Fibroblast of skin of right biceps (primary cell): ENCODE measurements around the gene POM121C.
"Not testable (repeated sequence)": the region's sequence is repeated elsewhere in the genome, so short reads cannot be mapped to it uniquely, and the experiment has no call there.

ENCODE experiments used
- DNase-seq: peaks from one replicate; pipeline ENCODE4 v3.0.0-alpha.2; 2013

The POM121C gene

DNA sequence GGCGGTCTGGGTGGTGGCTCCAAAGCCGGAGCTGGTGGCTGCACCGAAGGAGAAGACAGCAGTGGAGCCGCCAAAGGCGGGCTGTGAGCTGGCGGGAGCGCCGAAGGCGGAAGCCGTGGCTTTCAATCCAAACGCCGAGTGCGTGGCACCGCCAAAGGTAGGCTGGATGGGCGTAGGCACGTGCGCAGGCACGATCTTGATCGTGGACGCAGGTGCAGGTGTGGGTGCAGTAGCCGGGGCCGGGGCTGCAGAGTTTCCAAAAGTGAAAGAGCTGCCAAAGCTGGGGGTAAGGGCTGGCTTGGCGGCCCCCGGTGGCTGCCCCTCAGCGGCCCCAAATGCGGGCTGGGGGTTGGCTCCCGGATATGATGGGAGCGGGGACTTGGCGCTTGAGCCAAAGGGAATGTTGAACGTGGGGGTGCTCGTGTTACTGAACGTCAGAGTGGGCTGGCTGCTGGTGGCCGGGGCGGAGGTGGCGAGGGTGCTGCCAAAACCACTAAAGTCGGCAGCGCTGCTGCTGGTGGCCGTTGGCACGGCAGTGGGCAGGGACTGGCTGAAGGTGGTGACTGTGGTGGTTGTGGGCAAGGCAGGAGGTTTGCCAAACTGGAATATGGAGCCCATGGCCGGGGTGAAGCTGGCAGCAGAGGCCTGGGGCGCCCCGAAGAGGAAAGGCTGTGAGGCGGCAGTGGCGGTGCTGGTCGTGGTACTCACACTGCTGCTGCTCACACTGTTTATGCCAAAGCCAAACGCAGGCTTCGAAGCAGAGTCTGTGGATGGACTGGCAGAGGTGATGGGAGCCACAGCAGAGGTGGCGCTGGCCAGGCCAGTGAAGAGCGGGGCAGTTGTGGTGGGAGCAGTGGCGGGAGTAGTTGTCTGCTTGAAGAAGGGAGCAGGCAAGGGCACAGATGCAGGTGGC, 64.0 kb downstream of the POM121C start:
- DNase-seq = not testable (repeated sequence)

DNA sequence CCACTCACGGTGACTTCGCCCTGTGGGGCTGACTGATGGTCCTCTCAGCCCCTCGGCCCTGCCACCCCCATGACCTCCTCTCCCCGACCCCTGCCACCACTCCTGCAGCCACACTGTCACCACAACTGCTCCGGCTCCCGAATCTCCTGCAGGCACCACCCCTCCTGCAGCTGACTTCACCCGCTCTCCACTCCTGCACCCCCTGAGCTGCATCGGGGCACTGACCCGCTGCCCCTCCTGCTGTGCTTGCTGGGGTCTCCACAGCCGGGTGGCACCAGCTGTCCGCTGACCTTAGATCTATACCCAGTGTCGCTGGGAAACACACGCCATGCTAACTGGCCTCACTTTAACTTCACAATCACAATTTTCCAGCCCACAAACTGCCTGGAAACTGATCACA, 65.9 kb downstream of the POM121C start:
- not testable (repeated sequence) for DNase-seq

DNA sequence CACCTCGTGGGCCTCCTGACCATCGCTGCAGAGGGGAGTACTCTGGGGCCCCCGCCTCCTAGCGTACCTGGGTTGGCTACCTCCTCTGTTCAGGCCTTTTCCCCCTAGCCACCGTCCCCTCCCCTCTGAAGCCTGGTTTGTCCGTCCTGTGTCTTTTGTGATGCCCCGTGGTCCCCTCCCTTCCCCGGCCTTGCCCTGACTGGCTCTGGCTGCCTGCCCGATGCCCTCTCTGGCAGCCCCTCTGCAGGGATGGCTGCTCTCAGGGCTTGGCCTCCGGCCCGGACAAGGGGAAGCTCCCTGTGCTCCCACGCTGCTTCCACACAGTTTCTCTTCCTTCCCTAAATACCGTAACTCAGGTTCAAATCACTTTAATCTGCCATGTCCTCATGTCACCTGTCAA, 66.4 kb downstream of the POM121C start:
- DNase-seq = not testable (repeated sequence)

DNA sequence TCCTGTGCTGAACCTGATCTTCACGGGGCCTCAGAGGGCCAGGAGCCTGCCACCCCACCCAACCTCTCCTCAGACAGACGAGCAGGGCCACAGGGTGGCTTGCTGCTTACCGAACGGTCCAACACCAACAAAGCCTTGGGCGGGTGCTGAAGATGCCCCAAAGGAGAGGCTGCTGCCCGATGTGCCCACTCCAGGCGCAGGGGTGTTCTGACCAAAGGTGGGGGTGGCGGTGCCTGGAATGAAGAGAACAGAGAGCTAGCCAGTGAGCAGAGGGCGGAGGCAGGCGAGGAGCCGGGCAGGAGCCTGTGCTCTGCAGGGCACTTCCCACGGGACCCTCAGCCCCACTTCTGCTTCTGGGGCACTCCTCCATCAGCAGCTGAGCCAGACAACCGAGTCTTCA, 66.9 kb downstream of the POM121C start:
- DNase-seq = not testable (repeated sequence)

DNA sequence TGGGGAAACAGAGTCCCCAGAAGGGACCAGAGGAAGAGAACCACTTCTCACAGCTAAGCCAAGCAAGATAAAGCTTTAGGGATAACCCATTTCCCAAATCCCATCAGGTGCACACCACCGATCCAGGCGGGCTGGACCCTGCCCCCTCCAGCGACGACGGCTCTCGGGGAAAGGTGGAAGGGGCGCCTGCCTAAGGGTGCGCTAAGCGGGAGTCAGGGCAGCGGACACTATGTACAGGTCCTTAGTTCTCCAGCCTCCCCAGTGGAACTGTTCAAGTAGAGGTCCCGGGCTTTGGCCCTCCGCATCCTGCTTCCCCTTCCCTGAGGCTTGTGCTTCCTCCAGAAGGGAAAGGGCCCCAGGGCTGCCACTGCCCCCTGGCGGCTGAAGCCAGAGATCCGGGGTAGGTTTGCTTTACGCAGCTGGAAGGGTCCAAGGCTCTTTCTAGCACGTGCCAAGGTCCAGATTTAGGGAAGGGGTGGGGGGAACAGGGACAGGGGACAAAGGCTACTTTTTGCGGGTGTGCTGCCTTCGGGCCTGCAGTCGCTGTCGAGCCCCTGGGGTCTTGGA, 67.7 kb downstream of the POM121C start:
- not testable (repeated sequence) for DNase-seq

DNA sequence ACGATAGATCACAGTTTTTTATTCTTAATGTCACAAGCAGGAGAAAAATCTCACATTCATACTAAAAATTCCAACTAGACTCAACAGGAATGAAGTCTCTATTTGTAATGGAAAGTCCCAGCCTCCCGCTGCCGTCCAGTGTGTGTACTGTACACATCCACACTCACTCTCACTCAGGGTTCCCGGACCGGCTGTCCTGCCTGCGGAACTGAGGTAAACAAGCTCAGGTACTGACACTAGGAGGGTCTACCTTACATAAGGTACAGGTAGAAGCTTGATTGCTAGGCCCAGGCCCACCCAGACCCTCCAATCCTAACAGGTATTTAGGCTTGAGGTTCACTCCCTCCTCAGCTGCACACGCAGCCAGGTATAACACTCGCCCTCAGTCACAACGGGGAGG, 69.3 kb downstream of the POM121C start:
- DNase-seq = not testable (repeated sequence)

DNA sequence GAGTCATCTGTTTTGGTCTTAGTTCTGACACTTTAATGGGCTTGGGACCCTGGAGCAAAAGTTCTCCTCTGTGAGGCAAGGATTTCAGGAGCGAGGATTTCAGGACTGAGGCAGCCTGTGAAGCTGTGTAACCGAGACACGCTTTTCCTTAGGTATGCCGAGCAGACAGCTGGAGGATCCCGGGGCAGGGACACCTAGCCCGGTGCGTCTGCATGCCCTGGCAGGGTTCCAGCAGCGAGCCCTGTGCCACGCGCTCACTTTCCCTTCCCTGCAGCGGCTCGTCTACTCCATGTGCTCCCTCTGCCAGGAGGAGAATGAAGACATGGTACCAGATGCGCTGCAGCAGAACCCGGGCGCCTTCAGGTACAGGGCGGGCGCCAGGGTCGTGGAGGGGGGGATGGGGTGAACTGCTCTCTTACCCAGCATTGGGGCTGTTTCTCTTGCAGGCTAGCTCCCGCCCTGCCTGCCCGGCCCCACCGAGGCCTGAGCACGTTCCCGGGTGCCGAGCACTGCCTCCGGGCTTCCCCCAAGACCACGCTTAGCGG, 70.2 kb downstream of the POM121C start:
- not testable (repeated sequence) for DNase-seq

DNA sequence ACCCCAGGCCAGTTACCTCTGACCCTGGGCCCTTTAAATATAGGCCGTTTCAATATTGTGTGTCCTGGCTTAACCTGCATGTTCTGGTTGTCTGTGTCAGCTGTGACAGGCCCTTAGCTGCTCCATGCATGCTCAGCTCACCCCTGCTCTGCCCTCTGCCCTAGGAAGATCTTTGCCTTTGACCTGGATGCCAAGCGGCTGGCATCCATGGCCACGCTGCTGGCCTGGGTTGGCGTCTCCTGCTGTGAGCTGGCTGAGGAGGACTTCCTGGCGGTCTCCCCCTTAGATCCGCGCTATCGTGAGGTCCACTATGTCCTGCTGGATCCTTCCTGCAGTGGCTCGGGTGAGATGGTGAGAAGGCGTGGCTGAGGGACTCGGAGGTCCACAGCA, 70.7 kb downstream of the POM121C start:
- not testable (repeated sequence) for DNase-seq

DNA sequence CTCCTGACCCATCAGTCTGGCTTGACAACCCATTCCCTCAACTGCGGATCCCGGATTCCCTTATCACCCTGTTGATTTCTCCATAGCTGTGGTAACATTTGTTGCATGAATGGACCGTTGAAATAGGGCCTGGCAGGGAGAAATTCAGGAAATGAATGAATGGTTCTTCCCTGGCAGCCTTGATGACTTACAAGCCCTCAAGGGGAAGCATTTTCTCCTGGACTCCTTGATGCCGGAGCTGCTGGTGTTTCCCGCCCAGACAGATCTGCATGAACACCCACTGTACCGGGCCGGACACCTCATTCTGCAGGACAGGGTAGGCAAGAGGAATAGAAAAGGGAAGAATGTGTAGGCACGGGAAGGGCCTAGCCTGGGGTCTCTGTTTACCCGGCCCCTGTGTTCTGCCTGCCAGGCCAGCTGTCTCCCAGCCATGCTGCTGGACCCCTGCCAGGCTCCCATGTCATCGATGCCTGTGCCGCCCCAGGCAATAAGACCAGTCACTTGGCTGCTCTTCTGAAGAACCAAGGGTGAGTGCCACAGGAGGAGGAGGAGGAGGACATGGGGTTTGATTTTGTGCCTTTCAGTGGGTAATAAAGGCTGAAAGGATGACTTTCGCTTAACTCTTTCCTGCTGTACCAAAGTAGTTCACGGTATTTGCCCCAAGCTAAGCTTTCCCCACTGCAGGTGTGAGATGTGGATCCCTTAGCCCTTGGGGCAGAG, 71.2 kb downstream of the POM121C start:
- not testable (repeated sequence) for DNase-seq

DNA sequence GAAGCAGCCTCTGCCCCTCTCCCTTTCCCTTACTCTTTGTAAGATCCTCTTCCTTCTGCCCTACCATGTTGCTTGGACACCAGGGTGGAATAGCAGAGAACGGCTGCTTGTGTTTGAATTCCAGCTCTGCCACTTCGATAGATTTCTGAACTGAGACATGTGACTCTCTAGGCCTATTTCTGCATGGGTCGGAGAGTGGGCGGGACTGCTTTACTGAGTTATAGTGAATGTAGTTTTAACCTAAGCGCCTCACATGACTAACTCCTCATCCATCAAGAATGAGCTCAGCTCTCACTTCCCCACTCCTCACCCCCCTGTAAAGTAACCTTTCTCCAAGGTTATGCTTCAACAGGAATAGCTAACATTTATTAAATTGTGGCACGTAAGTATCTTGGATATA, 71.9 kb downstream of the POM121C start:
- not testable (repeated sequence) for DNase-seq

DNA sequence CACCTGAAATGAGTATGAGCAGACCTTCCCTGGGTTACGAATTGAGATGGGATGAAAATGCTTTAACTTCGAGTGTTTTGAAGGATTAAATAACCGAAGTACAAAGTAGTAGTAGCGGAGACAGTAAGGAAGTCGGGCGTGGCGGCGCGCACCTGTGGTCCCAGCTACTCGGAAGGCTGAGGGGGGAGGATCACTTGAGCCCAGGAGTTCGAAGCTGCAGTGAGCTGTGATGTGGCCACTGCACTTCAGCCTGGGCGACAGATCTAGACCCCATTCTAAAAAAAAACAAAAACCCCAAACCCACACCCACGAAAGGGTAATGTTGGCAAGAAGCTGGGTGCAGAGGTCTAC, 75.3 kb downstream of the POM121C start:
- DNase-seq = not testable (repeated sequence)

DNA sequence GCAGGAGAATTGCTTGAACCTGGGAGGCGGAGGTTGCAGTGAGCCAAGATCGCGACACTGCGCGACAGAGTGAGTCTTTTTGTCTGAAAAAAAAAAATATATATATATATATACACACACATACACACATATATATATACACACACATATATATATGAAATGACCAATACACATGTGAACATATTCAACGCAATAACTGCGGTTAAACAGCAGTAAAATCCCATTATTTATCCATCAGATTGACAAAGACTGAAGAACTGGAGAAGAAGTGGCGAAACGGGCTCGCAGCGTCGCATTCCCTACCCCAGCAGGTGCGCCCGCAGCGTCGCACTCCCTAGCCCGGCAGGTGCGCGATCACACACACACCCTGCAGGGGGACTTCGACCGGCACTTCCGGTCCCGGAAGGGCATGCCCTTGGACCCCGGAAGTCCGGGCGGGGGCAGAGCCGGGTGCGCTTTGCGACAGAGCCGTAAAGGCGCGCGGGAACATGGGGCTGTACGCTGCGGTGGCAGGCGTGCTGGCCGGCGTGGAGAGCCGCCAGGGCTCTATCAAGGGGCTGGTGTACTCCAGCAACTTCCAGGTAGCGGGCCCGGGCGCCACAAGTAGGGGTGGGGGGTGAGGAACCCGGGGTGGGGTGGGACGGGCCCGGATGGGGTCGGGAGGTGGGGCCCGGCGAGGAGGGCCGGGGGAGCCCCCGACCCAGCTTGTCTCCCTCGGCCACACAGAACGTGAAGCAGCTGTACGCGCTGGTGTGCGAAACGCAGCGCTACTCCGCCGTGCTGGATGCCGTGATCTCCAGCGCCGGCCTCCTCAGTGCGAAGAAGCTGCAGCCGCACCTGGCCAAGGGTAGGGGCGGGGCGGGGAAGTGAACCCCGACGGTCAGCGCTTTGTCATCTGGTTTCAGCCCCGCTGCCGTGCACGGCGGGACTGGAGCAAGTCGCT, 75.9 kb downstream of the POM121C start:
- DNase-seq = not testable (repeated sequence)

DNA sequence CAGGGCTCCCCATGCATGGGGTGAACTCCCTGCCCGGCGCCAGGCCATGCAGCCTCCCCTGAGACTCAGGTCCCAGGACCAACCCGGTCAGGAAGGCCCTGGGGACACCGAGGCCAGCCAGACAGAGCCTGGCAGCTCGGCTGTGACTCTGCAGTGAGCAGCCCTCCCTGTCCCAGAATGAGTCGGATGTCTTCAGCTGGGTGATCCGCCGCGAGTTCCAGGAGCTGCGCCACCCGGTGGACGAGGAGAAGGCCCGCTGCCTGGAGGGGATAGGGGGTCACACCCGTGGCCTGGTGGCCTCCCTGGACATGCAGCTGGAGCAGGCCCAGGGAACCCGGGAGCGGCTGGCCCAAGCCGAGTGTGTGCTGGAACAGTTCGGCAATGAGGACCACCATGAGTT, 81.4 kb downstream of the POM121C start:
- DNase-seq = not testable (repeated sequence)

DNA sequence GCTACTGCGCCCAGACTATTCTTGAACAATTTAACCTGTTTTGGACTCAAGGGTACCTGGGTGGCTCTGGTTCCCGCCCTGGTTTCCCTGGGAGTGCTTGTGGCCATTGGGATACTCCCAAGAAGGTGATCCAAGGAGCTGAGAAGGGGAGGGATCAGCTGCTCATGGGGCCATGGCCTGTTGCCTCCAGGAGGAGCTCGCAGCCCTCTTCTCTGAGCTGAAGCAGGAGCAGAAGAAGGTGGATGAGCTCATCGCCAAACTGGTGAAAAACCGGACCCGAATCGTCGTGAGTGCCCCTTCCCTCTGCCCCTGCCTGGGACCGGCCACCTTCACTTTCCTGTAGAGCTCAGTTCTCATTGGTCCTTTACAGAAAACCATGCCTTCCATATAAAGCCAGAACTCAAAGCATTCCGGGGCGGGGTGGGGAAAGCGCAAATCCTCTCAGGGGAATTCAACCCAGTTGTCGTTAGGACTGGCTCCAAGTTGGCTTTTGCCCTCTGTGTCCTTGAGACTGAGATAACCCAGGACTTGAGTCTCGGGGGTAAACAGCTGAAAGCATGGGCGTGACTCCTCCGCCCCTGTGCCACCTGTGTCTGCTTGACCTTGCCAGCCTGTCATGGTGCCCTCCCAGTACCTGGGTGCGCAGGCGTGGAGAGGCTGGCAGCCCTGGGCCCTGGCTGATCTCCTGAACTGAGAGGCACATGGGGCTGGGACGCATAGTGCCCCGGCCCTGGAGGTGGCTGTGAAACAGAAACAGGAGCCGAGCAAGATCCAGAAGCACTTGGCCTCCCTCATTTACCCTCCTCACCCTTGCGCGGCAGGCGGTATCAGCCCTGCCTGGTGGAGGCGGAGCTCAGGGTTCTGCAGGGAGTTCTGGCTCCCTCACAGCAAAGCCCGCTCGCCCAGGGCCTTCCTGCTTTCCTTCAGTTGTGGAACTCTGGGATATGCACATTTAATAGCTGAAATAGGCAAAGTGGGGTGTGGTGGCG, 82.3 kb downstream of the POM121C start:
- DNase-seq = not testable (repeated sequence)

DNA sequence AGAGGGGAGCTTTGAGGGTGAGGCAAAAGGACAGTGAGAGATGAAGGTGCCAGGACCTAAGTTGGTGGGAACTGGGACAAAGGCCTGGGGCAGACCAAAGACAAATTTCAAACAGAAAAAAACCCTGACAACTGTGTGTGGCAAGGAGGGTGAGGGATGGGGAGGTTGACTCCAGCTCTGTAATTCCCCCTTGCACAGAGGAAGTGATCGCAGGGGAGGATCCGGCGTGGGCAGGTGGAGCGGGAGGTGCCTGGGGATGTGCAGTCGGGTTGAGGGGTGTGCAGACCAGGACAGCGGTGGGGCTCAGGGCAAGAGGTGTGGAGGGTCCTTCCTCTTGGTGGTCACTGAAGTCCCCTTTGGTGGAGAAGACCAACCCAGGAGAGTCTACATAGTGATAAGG, 85.5 kb downstream of the POM121C start:
- DNase-seq = not testable (repeated sequence)

DNA sequence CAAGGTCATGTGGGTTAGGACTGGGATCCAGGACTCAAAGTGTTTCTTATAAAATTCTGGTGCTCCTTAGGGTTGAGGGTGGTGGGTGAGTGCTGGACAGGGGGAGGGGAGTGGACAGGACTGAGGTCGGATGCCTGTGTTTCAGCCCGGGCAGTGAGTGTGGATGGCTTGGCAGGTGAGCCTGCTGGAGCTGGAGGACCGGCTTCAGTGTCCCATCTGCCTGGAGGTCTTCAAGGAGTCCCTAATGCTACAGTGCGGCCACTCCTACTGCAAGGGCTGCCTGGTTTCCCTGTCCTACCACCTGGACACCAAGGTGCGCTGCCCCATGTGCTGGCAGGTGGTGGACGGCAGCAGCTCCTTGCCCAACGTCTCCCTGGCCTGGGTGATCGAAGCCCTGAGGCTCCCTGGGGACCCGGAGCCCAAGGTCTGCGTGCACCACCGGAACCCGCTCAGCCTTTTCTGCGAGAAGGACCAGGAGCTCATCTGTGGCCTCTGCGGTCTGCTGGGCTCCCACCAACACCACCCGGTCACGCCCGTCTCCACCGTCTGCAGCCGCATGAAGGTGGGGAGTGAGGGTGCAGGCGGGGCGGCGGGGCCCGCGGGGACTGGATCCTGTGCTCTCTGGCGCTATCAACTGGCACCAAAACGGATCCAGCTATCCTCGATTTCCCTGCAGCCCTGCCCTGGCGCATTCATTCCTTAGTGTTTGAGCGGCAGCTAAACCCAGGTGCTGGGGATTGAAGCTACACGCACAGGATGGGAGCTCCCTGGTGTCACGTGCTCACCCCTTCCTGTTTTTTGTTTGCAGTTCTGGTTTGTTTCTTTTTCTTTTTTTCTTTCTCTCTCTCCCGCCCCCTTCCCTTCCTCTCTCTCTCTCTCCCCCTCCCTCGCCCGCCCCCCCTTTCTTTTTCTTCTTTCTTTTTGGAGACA, 87.1 kb downstream of the POM121C start:
- not testable (repeated sequence) for DNase-seq

DNA sequence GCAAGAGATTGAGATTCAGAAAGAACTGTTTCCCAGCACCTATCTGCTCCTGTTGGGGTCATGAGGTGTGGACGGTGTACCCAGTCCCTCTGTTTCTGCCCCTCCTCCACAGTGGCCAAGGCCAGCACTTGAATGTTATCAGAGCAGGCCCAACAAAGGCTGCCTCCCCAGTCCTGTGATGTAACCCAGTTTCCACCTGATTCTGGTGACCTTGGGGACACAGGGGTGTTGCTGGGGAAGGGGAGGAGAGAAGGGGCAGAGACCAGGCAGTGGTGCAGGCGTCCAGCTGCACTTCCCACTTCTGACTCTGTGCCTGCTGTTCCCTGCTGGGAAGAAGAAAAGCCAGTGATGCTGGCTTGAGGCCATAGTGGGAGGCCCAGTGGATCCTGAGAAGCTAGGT, 88.2 kb downstream of the POM121C start:
- not testable (repeated sequence) for DNase-seq

DNA sequence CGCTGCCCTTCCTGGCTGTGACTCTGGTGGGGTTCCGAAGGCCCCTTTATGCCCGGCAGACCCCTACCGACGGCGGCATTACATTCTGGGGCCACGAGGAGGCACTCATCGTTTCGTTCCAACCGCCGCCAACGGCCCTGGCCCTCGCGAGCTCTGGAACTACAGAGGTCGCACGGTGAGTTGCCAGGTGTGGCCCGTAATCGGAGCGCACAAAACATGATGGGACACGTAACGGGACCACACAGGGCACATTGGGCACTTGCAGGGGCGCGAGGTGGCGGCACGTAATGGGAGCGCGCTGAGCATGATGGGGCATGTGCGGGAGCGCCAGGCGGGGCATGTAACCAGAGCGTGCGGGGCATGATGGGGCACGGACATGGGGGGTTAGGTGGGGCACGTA, 90.8 kb downstream of the POM121C start, which contains the start of gene TRIM73:
TRIM73 (plus strand) TSS at position 301 of the 400 bp plus-strand sequence. CDS start 3,305 bp downstream, outside the sequence.
- not testable (repeated sequence) for DNase-seq

DNA sequence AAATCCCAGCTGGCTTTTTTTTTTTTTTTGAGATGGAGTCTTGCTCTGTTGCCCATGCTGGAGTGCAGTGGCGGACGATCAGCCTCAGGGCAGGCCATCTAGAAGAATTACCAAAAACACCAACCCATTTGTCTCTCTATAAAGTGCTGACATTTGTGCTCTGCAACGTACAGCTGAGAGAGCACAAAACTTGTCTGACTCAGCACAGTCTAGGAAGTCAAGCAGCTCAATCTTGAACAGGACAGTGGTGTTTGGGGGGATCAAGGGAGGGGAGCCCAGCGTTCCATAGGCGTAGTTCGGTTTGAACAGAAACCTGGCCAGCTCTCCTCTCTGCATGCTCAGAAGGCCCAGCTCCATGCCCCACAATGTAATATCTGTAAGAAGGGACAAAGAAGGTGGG, 92.9 kb downstream of the POM121C start:
- not testable (repeated sequence) for DNase-seq
